GM12878 (cell line): Measurements from ENCODE around the gene FNDC4. TPM values are rescaled to one million over a fixed set of nuclear protein-coding genes. Genes with fewer than 3 reads are reported as not detected.

ENCODE experiments used
- ATAC-seq: fragments of 200-7000 bp; cut with Tn5 transposase; 3 replicates; pipeline ENCODE4 v1.9.1; 2020; ENCODE audit warnings: mild to moderate bottlenecking, moderate library complexity
- BruUV-seq: library from RNA; stranded (reverse); fragments of 400-500 nt; replicated peaks from 2 replicates; lab custom pipeline; 2021; lab: Mats Ljungman, UMichigan
- CTCF ChIA-PET: fragments of 300-600 bp; sonication (Branson Sonifier 250); formaldehyde crosslinking; extraction: SDS; loops from one replicate; lab custom pipeline; 2021; ENCODE audit warnings: inconsistent platforms; lab: Yijun Ruan, JAX
- POLR2A ChIA-PET: fragments of 350-600 bp; formaldehyde crosslinking; extraction: SDS; loops from one replicate; lab custom pipeline; 2021; ENCODE audit warnings: inconsistent platforms; lab: Charles Lee
- RAD21 ChIA-PET: fragments of 300-600 bp; sonication (Branson Sonifier 250); formaldehyde crosslinking; loops from one replicate; lab custom pipeline; 2023; ENCODE audit warnings: antibody characterized with exemption; ENCODE audit not compliant: unreplicated experiment; lab: Charles Lee
- SMC1A ChIA-PET: fragments of 300-600 bp; sonication (Branson Sonifier 250); formaldehyde crosslinking; loops from one replicate; lab custom pipeline; 2023; ENCODE audit not compliant: unreplicated experiment, uncharacterized antibody; lab: Charles Lee
- DNase-seq: peaks from one replicate; pipeline ENCODE4 v3.0.0-alpha.2; 2011; ENCODE audit warnings: low read depth, low spot score
- FAIRE-seq: peaks from 3 replicates; lab custom pipeline; 2011; peaks lifted over from hg19 to GRCh38; lab: Jason Lieb, UNC
- H2AFZ ChIP-seq: 2 replicates; pipeline ENCODE4 v1.6.0; 2011; ENCODE audit warnings: low read depth, low read length, control low read depth; ENCODE audit not compliant: control insufficient read depth
- H3K27ac ChIP-seq: 2 replicates; pipeline ENCODE4 v1.5.1; 2011; ENCODE audit warnings: control low read depth; ENCODE audit not compliant: control insufficient read depth, insufficient read depth
- H3K27me3 ChIP-seq, 2 experiments: replicated peaks in 1 of 2; 2 replicates each; pipeline versions ENCODE4 v1.6.0 to v1.6.1; 2011; ENCODE audit warnings: low read length in 1 of 2; ENCODE audit not compliant: control insufficient read depth in 2 of 2, insufficient read depth in 2 of 2
- H3K36me3 ChIP-seq, 2 experiments: 2 replicates each; pipeline ENCODE4 v1.5.1; 2011; ENCODE audit warnings: low read length in 1 of 2; ENCODE audit not compliant: control insufficient read depth in 2 of 2, insufficient read depth in 2 of 2
- H3K4me1 ChIP-seq: 2 replicates; pipeline ENCODE4 v1.6.1; 2011; ENCODE audit warnings: mild to moderate bottlenecking, low read length, moderate library complexity, mixed read lengths; ENCODE audit not compliant: control insufficient read depth, insufficient read depth
- H3K4me2 ChIP-seq: 2 replicates; pipeline ENCODE4 v1.6.0; 2011; ENCODE audit warnings: control low read depth; ENCODE audit not compliant: control insufficient read depth, insufficient read depth
- H3K4me3 ChIP-seq: fragments of 200-600 bp; sonication (generic); 2 replicates; pipeline ENCODE4 v1.5.1; 2016
- H3K79me2 ChIP-seq: 2 replicates; pipeline ENCODE4 v1.6.0; 2011; ENCODE audit warnings: low read length; ENCODE audit not compliant: control insufficient read depth, insufficient read depth
- H3K9ac ChIP-seq: 2 replicates; pipeline ENCODE4 v1.8.0; 2011; ENCODE audit warnings: low read length, control low read depth, mixed read lengths; ENCODE audit not compliant: control insufficient read depth, insufficient read depth
- H3K9me3 ChIP-seq: replicated peaks from 3 replicates; pipeline ENCODE4 v1.5.1; 2011; ENCODE audit warnings: mild to moderate bottlenecking, low read length; ENCODE audit not compliant: control insufficient read depth, insufficient read depth
- H4K20me1 ChIP-seq: 2 replicates; pipeline ENCODE4 v1.6.0; 2011; ENCODE audit not compliant: control insufficient read depth, insufficient read depth
- BACH1 ChIP-seq: fragments of 450-650 bp; IDR thresholded peaks from 2 replicates; pipeline ENCODE4 v1.6.1; 2017; ENCODE audit warnings: mild to moderate bottlenecking, borderline replicate concordance
- BCL3 ChIP-seq: IDR thresholded peaks from 2 replicates; pipeline ENCODE4 v1.6.1; 2011; ENCODE audit warnings: borderline replicate concordance, low read depth, mild to moderate bottlenecking, moderate library complexity, low read length; ENCODE audit not compliant: insufficient read depth, poor library complexity, severe bottlenecking
- CEBPB ChIP-seq, 2 experiments: fragments of 150-350 bp in 1 of 2; IDR thresholded peaks; 2 replicates each; pipeline ENCODE4 v1.6.1; 2012 to 2014; ENCODE audit warnings: low read depth in 2 of 2, low read length in 2 of 2, borderline replicate concordance in 1 of 2, inconsistent platforms in 1 of 2
- EED ChIP-seq: sonication (generic); IDR thresholded peaks from 2 replicates; pipeline ENCODE4 v1.6.1; 2016; ENCODE audit warnings: antibody characterized with exemption, low read depth
- EP300 ChIP-seq, 2 experiments: fragments of 150-350 bp in 1 of 2; IDR thresholded peaks; 2 replicates each; pipeline ENCODE4 v1.6.1; 2011 to 2012; ENCODE audit warnings: low read depth in 2 of 2, low read length in 2 of 2, borderline replicate concordance in 1 of 2, improper control_type of control experiment in 1 of 2, inconsistent platforms in 1 of 2; ENCODE audit not compliant: control insufficient read depth in 1 of 2
- GATAD2B ChIP-seq: fragments of 450-650 bp; conservative IDR thresholded peaks from 2 replicates; pipeline ENCODE4 v1.6.1; 2017; ENCODE audit warnings: low read depth, mild to moderate bottlenecking, moderate library complexity
- HDAC6 ChIP-seq: fragments of 200-600 bp; sonication (generic); IDR thresholded peaks from one replicate; pipeline ENCODE4 v1.8.0; 2017; ENCODE audit warnings: antibody characterized with exemption; ENCODE audit not compliant: unreplicated experiment
- IKZF2 ChIP-seq, 2 experiments: fragments of 450-650 bp; IDR thresholded peaks; 2 replicates each; pipeline ENCODE4 v1.6.1; 2017; ENCODE audit warnings: mild to moderate bottlenecking in 2 of 2, moderate library complexity in 2 of 2
- LARP7 ChIP-seq: fragments of 450-650 bp; IDR thresholded peaks from 2 replicates; pipeline ENCODE4 v1.6.1; 2017; ENCODE audit warnings: mild to moderate bottlenecking
- RELB ChIP-seq: fragments of 450-650 bp; IDR thresholded peaks from 2 replicates; pipeline ENCODE4 v1.6.1; 2017; ENCODE audit warnings: low read depth, mild to moderate bottlenecking, moderate library complexity
- SREBF2 ChIP-seq: IDR thresholded peaks from 2 replicates; pipeline ENCODE4 v1.6.1; 2012; ENCODE audit warnings: mild to moderate bottlenecking, low read length
- TCF12 ChIP-seq: IDR thresholded peaks from 2 replicates; pipeline ENCODE4 v1.6.1; 2011; ENCODE audit warnings: low read depth, mild to moderate bottlenecking, low read length
- ZNF384 ChIP-seq: IDR thresholded peaks from 2 replicates; pipeline ENCODE4 v1.6.1; 2012; ENCODE audit warnings: low read depth, mild to moderate bottlenecking, low read length, improper control_type of control experiment, borderline replicate concordance
- WGBS: methylation state at CpG from one replicate; pipeline ENCODE4 v1.1.6; 2016; ENCODE audit warnings: low lambda C conversion rate; ENCODE audit not compliant: insufficient replicate concordance, insufficient coverage; ENCODE audit errors: missing lambda C conversion rate; 5-methylcytosine and 5-hydroxymethylcytosine counted together
- in situ Hi-C: fragments of 300-500 bp; cut with MboI; formaldehyde crosslinking; loops from 9 replicates; pipeline ENCODE4 v1.14.3; 2018; ENCODE audit warnings: mixed read lengths
- intact Hi-C: fragments of 100-400 bp; cut with micrococcal nuclease; formaldehyde crosslinking; loops from one replicate; pipeline ENCODE4 v1.14.2; 2022; ENCODE audit not compliant: unreplicated experiment
- polyA plus RNA-seq, 11 experiments: library from polyadenylated mRNA; depleted of rRNA in 4 of 11; unstranded in 6 of 11; stranded (reverse) in 5 of 11; fragments of >200 nt; fragmentation: Nextera tagmentation in 4 of 11; fragmentation: Illumina TruSeq in 1 of 11; extraction: Ambion mirVana in 4 of 11; extraction: Trizol in 1 of 11; gene quantifications; 1 replicate in 1 of 11; 2 replicates in 10 of 11; pipeline versions ENCODE4 v1.2.1 to v1.2.3, GENCODE V29; 2011 to 2016; ENCODE audit warnings: inconsistent platforms in 2 of 11, missing spikeins in 2 of 11, low read depth in 1 of 11
- total RNA-seq, 4 experiments: library from RNA; depleted of rRNA in 3 of 4; stranded (reverse); fragments of >200 nt in 3 of 4; fragmentation: Illumina TruSeq in 1 of 4; extraction: Trizol in 1 of 4; gene quantifications; 2 replicates each; pipeline versions ENCODE4 v1.2.1 to v1.2.3, GENCODE V29; 2013 to 2021

The FNDC4 gene
- total and polyA plus RNA-seq, 10 of the 15 experiments (the other 5 are each of a cell fraction or from before 2014, with no cell fraction given), result 0.21 TPM; not detected in 9

- no peaks in the 10 kb centered on the region for H3K79me2 ChIP-seq
Measured at GRCh38 chr2:27485496-27485895, 9.5 kb downstream of the FNDC4 start.

GRCh38 chr2:27471961-27472360 is 23.0 kb downstream of the FNDC4 start:
- POLR2A ChIA-PET, result no interaction called here
- no TSS peak for BruUV-seq
- TF ChIP-seq RELB (no peak), BCL3 (no peak), CEBPB (IDR thresholded peaks at IDR 0.05; ENCODE audit: borderline replicate concordance in 1 of 2, low read depth in 2 of 2, low read length in 2 of 2) (no peak), ZNF384 (no peak), BACH1 (no peak), EED (no peak)

More at GRCh38 chr2:27485496-27485895, 9.5 kb downstream of the FNDC4 start:
- Histone ChIP-seq H3K27ac (no peak overlapping the region), H2AFZ (no peak overlapping the region), H3K9me3 (no peaks in the 10 kb centered on the region), H3K4me3 (no peak overlapping the region), H3K9ac (no peak overlapping the region), H3K4me1 (peaks cover 3% of the 10 kb centered on the region; the same call in 1 of the 2 replicates), H4K20me1 (no peaks in the 10 kb centered on the region), H3K27me3 (no peaks in the 10 kb centered on the region), H3K36me3 (no peaks in the 10 kb centered on the region), H3K4me2 (no peak overlapping the region)
- RAD21 ChIA-PET, result no interaction called here
- intact Hi-C loops (loop anchor here (10.0 kb wide), 1 partner anchor 179 kb away; the partner anchor contains the start of genes SLC4A1AP and SUPT7L), in situ Hi-C loops (no loop called here)
- CTCF ChIA-PET, result interaction anchor here (1.2 kb wide), 1 partner anchor 15 kb away, joined by 3 read pairs; no protein-coding TSS in a partner anchor
- FAIRE-seq (peak; percentile 66), DNase-seq (no peak), ATAC-seq (no peak)
- 0% methylated on average over 3 of the region's 3 CpGs for WGBS
- TF ChIP-seq IKZF2 (IDR thresholded peaks at IDR 0.05) (no peak), LARP7 (no peak), BACH1 (no peak), GATAD2B (no peak), HDAC6 (no peak), SREBF2 (no peak), TCF12 (no peak), EP300 (IDR thresholded peaks at IDR 0.05; ENCODE audit: borderline replicate concordance in 1 of 2, control insufficient read depth in 1 of 2, low read depth in 2 of 2, low read length in 2 of 2) (no peak)
- BruUV-seq, result no TSS peak
- POLR2A ChIA-PET, result interaction anchor here (0.6 kb wide), 1 partner anchor 140 kb away, joined by 3 read pairs; no protein-coding TSS in a partner anchor
- SMC1A ChIA-PET, result no interaction called here

More at GRCh38 chr2:27471961-27472360, 23.0 kb downstream of the FNDC4 start:
- SMC1A ChIA-PET, result interaction anchor here (0.5 to 1.5 kb wide), 3 partner anchors 10 to 156 kb away, joined by 3 to 4 read pairs (median 3); no protein-coding TSS in a partner anchor
- no peaks in the 10 kb centered on the region for H3K4me1 ChIP-seq
- H3K9me3 ChIP-seq, result no peaks in the 10 kb centered on the region
- CTCF ChIA-PET, result no interaction called here
- no peaks in the 10 kb centered on the region for H3K27me3 ChIP-seq
- FAIRE-seq, result no peak
- whole genome bisulfite sequencing, result 98% methylated on average over 4 of the region's 5 CpGs
- H3K4me3 ChIP-seq, result no peak overlapping the region
- intact Hi-C loops (no loop called here), in situ Hi-C loops (no loop called here)
- DNase-seq, result no peak
- RAD21 ChIA-PET, result no interaction called here
- H3K36me3 ChIP-seq, result no peaks in the 10 kb centered on the region
- no peaks in the 10 kb centered on the region for H4K20me1 ChIP-seq
- no peak overlapping the region for H2AFZ ChIP-seq
- H3K27ac ChIP-seq, result no peak overlapping the region
- no peak overlapping the region for H3K4me2 ChIP-seq
- no peak for ATAC-seq
- no peak overlapping the region for H3K9ac ChIP-seq
- no peaks in the 10 kb centered on the region for H3K79me2 ChIP-seq
